Measurements from ENCODE around the gene STUB1.

- TF ChIP-seq, protein P1, sequence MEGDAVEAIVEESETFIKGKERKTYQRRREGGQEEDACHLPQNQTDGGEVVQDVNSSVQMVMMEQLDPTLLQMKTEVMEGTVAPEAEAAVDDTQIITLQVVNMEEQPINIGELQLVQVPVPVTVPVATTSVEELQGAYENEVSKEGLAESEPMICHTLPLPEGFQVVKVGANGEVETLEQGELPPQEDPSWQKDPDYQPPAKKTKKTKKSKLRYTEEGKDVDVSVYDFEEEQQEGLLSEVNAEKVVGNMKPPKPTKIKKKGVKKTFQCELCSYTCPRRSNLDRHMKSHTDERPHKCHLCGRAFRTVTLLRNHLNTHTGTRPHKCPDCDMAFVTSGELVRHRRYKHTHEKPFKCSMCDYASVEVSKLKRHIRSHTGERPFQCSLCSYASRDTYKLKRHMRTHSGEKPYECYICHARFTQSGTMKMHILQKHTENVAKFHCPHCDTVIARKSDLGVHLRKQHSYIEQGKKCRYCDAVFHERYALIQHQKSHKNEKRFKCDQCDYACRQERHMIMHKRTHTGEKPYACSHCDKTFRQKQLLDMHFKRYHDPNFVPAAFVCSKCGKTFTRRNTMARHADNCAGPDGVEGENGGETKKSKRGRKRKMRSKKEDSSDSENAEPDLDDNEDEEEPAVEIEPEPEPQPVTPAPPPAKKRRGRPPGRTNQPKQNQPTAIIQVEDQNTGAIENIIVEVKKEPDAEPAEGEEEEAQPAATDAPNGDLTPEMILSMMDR (IDR thresholded peaks at IDR 0.05 in 2 of 3, conservative IDR thresholded peaks at IDR 0.05 in 1 of 3; ENCODE audit: borderline replicate concordance in 1 of 3, insufficient read depth in 1 of 3, low read depth in 2 of 3, low read length in 2 of 3) = no peak
- no peak for TF ChIP-seq TCF7L2 (IDR thresholded peaks at IDR 0.05; ENCODE audit: borderline replicate concordance, extremely low read depth, insufficient read depth, insufficient read length)
- TF ChIP-seq EZH2phosphoT487 (IDR thresholded peaks at IDR 0.05; ENCODE audit: borderline replicate concordance) = no peak
- no peak for TF ChIP-seq YY1 (IDR thresholded peaks at IDR 0.05; ENCODE audit: extremely low read depth, insufficient replicate concordance, low read depth, low read length)
- TF ChIP-seq, protein P2, sequence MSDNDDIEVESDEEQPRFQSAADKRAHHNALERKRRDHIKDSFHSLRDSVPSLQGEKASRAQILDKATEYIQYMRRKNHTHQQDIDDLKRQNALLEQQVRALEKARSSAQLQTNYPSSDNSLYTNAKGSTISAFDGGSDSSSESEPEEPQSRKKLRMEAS (IDR thresholded peaks at IDR 0.05) = no peak
- TF ChIP-seq EZH2 (IDR thresholded peaks at IDR 0.05) = no peak
- no peak for TF ChIP-seq CBX3 (IDR thresholded peaks at IDR 0.05; ENCODE audit: low read depth)
- TF ChIP-seq, protein P3, sequence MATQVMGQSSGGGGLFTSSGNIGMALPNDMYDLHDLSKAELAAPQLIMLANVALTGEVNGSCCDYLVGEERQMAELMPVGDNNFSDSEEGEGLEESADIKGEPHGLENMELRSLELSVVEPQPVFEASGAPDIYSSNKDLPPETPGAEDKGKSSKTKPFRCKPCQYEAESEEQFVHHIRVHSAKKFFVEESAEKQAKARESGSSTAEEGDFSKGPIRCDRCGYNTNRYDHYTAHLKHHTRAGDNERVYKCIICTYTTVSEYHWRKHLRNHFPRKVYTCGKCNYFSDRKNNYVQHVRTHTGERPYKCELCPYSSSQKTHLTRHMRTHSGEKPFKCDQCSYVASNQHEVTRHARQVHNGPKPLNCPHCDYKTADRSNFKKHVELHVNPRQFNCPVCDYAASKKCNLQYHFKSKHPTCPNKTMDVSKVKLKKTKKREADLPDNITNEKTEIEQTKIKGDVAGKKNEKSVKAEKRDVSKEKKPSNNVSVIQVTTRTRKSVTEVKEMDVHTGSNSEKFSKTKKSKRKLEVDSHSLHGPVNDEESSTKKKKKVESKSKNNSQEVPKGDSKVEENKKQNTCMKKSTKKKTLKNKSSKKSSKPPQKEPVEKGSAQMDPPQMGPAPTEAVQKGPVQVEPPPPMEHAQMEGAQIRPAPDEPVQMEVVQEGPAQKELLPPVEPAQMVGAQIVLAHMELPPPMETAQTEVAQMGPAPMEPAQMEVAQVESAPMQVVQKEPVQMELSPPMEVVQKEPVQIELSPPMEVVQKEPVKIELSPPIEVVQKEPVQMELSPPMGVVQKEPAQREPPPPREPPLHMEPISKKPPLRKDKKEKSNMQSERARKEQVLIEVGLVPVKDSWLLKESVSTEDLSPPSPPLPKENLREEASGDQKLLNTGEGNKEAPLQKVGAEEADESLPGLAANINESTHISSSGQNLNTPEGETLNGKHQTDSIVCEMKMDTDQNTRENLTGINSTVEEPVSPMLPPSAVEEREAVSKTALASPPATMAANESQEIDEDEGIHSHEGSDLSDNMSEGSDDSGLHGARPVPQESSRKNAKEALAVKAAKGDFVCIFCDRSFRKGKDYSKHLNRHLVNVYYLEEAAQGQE (IDR thresholded peaks at IDR 0.05; ENCODE audit: low read depth) = no peak
- no peak for TF ChIP-seq SP1 (IDR thresholded peaks at IDR 0.05; ENCODE audit: low read depth)
- TF ChIP-seq CEBPB (IDR thresholded peaks at IDR 0.05; ENCODE audit: low read depth) = no peak
- TF ChIP-seq POLR2A (IDR thresholded peaks at IDR 0.05; ENCODE audit: borderline replicate concordance, extremely low read depth, insufficient read depth, insufficient read length) = no peak
Observed at GRCh38 chr16:716200-716568, 36.0 kb downstream of the STUB1 start.
